Ramos (cell line): Measurements from ENCODE around the gene FOCAD.

Experiments used
- in situ Hi-C: fragments of 300-500 bp; cut with MboI; formaldehyde crosslinking; loops from one replicate; pipeline ENCODE4 v1.14.3; 2022; ENCODE audit warnings: low sequenced_read_pairs; ENCODE audit not compliant: unreplicated experiment

Gene FOCAD

GRCh38 chr9:20988671-20989315 lies 304.7 kb downstream of the FOCAD start:
- in situ Hi-C loops, result no loop called here

- in situ Hi-C loops, result no loop called here
Measured at GRCh38 chr9:20989923-20990341, 305.9 kb downstream of the FOCAD start.

GRCh38 chr9:20990867-20991266 lies 306.8 kb downstream of the FOCAD start:
- in situ Hi-C loops, result no loop called here

DNA sequence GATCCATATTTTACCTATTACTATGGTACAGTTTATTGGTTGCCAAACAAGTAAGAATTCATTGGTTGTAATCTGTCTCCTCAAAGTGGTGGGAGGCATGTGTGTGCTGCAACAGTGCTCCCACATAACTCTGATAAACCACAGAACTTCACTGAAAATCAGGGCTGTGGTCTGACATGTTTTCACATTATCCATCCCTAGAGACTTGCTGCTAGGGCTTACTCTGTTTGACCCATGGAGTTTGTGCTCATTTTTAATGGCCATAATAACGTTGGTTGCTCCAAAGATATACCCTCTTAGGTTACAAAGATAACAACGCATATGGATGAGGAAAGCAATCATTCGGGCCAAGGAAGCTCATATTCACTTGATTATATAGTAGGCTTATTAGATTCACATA lies 310.4 kb downstream of the FOCAD start:
- in situ Hi-C loops, result no loop called here

- in situ Hi-C loops, result no loop called here
Measured at GRCh38 chr9:20995616-20996015, 311.6 kb downstream of the FOCAD start.

GRCh38 chr9:20996809-20997208 lies 312.8 kb downstream of the FOCAD start:
- in situ Hi-C loops, result no loop called here

- in situ Hi-C loops, result no loop called here
Measured at GRCh38 chr9:20997503-20998076, 313.5 kb downstream of the FOCAD start.

DNA sequence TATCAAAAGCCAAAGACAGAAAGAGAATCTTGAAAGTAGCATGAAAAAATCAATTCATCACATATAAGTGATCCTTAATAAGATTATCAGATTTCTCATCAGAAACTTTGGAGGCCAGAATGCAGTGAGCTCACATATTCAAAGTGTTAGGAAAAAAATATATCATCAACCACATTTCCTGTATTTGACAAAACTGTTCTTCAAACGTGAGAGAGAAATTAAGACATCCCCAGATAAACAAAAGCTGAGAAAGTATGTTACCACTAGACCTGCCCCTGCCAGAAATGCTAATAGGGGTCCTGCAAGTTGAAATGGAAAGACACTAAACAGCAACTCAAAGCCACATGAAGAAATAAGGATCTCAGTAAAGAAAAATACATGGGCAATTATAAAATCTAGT lies 317.5 kb downstream of the FOCAD start:
- in situ Hi-C loops, result no loop called here

GRCh38 chr9:21002040-21002439 lies 318.0 kb downstream of the FOCAD start:
- in situ Hi-C loops, result no loop called here

DNA sequence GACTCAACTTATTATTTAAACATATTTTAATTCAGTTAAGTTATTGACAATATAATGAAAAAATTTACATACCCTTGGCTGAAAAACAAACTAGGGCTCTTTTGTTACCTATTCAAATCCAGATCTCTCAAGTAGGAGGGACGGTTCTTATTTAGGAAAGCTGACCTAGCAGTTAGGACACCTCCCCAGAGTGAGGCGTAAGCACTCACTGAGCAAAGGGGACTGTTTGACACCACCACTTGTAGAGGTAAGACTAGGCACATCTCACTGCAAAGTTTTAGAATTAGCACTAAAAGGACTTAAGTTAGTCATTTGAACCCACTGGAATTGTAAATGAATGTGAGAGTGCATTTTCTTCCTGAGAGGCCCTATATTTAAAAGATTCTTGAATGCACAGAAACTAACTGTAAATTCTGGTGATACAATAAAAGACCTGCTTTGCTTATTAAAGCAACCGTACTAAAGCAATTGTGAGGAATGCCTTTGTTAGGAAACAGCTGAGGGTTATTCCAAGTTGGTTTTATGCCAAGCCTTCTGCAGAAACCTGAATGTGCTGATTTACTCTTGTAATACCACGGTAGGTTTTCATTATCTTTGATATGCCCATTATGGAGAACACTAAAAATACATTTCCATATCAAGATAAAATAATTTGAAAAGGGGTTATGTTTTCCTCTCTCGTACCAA lies 331.2 kb downstream of the FOCAD start:
- in situ Hi-C loops, result no loop called here

GRCh38 chr9:21015995-21016394 lies 331.9 kb downstream of the FOCAD start:
- in situ Hi-C loops, result no loop called here

DNA sequence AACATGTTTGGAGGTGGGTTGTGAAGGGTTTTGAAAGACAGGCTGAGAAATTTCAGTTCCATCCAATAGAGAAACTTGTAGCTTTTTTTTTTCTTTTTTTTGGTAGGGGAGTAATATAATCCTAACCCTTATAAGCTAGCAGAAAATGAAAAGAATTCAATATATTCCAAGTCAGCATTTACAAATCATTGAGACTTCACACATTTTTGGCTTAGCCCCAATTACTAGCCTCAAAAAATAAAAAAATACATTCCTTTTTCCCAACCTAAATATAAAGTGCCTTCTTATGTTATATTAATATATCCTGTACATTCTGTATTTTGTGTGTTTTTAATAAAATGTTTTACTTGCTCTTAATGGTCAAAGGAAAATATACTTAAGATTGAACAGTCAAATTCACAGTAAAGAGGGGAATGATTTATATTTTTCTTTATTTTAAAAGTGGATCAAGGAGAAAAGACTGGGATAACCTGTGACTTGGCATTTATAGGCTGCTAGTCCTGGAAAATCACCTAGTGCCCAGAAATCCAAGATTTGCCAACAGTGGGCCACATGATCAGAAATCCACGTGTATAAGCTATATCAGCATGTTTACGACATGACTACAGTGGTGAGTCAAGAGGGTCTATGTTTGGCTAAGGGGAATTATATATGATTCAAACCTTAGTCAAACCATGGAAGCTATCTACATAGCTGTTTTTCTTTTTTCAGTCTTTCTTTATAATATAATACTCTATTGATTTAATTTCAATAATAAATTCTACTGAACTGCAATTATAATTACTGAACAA lies 332.8 kb downstream of the FOCAD start:
- in situ Hi-C loops, result no loop called here

- in situ Hi-C loops, result no loop called here
Measured at GRCh38 chr9:21018177-21018576, 334.1 kb downstream of the FOCAD start.

GRCh38 chr9:21023861-21024260 lies 339.8 kb downstream of the FOCAD start:
- in situ Hi-C loops, result no loop called here

DNA sequence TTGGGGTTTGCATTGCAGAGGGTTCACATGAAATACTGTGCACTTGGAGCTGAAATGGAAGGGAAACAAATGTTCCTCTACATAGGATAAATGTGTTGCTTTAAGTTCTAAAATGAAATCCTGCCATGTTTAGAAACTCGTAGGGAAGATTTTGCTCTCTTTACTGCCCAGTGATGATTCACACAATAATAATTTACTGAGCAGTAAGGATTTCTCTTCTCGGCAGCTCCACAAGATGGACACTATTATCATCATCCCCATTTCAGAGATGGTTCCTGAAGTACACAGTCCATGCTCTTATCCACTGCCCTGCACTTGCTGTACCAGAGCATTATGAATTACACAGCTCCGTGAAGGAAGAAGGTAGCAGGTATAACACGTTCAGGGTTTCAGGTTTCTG lies 343.2 kb downstream of the FOCAD start:
- in situ Hi-C loops, result no loop called here

GRCh38 chr9:21028466-21028865 lies 344.4 kb downstream of the FOCAD start:
- in situ Hi-C loops, result no loop called here

DNA sequence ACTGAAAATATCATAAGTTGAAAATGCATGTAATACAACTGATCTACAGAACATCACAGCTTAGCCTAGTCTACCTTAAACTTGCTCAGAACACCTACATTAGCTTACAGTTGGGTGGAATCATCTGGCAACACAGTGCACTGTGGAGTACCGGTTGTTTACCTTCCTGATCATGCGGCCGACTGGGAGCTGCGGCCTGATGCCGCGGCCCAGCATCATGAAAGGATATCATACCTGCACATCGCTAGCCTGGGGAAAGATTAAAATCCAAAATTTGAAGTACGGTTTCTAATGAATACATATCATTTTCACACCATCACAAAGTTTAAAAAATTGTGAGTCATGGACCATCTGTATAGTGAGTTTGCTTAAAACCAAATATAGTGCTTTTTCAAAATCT lies 345.6 kb downstream of the FOCAD start:
- in situ Hi-C loops, result no loop called here

- in situ Hi-C loops, result no loop called here
Measured at GRCh38 chr9:21030389-21031035, 346.5 kb downstream of the FOCAD start.

DNA sequence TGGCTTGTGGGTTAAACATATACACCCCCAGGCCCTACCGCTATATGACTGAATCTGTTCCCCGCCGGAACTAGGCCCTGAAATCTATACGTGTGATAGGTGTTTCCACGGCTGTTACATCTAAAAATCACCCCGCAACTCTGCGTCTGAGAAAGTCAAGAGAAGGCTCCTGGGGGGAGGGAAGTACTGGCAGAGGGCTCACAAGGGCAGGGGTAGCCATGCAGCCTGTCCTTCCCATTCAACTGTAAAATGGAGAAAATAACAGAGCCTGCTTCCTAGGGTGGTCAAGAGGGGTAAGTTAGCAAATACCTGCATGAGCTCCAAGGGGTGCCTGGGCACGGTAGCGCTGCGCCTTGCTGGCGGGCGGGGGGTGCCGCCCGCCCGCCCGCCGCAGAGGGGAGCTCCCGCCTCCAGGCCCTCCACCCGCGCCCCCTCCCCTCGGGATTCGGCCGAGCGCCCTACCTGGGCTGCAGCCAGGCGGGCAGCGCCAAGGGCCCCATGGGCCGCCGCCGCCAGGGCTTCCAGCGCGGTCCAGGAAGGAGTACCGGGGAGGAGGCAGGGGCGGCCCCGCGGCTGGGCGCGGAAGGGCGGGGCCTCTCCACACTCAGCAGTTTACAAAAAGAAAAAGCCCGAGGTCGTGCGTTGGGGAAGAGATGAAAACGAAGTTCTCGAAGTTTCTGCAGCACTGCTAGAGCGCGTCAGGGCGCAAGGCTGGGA lies 347.2 kb downstream of the FOCAD start, which contains the start of gene HACD4:
Gene HACD4 (minus strand): TSS at position 550 of the 717 bp plus-strand sequence. CDS start 50 bp downstream, at position 500.
- in situ Hi-C loops, result no loop called here

GRCh38 chr9:21031808-21032183 lies 347.7 kb downstream of the FOCAD start:
- in situ Hi-C loops, result no loop called here
